GM11168 (cell line): ENCODE results near the gene USP51.
"Not testable (repeated sequence)": the region's sequence is repeated elsewhere in the genome, so short reads cannot be mapped to it uniquely, and the experiment has no call there.

Source experiments
- in situ Hi-C: fragments of 300-500 bp; cut with MboI; formaldehyde crosslinking; loops from one replicate; pipeline ENCODE4 v1.12.0; 2022; ENCODE audit warnings: low sequenced_read_pairs; ENCODE audit not compliant: unreplicated experiment

Gene USP51

GRCh38 chrX:55479956-55480355 lies 9.7 kb downstream of the USP51 start:
- in situ Hi-C loops, result loop anchor here (25.0 kb wide), 1 partner anchor 232 kb away; the partner anchor contains the start of gene RRAGB

GRCh38 chrX:55465791-55466190 lies 23.9 kb downstream of the USP51 start:
- in situ Hi-C loops, result not testable (repeated sequence)

- in situ Hi-C loops, result not testable (repeated sequence)
Observed at GRCh38 chrX:55465108-55465507, 24.5 kb downstream of the USP51 start.

GRCh38 chrX:55464050-55464449 lies 25.6 kb downstream of the USP51 start:
- in situ Hi-C loops, result not testable (repeated sequence)

- in situ Hi-C loops, result not testable (repeated sequence)
Observed at GRCh38 chrX:55459926-55460325, 29.7 kb downstream of the USP51 start.

- in situ Hi-C loops, result not testable (repeated sequence)
Observed at GRCh38 chrX:55459426-55459825, 30.2 kb downstream of the USP51 start.

GRCh38 chrX:55455708-55456107 lies 33.9 kb downstream of the USP51 start:
- in situ Hi-C loops, result not testable (repeated sequence)

- in situ Hi-C loops, result no loop called here
Observed at GRCh38 chrX:55452833-55453124, 36.9 kb downstream of the USP51 start.

GRCh38 chrX:55451990-55452832 lies 37.4 kb downstream of the USP51 start, which contains the start of gene MAGEH1:
TSS of gene MAGEH1 (plus strand) at chrX:55452127. CDS start at chrX:55452375, 248 bp downstream.
- in situ Hi-C loops, result no loop called here

GRCh38 chrX:55451626-55451989 lies 38.0 kb downstream of the USP51 start:
- in situ Hi-C loops, result no loop called here

GRCh38 chrX:55451141-55451540 lies 38.5 kb downstream of the USP51 start:
- in situ Hi-C loops, result no loop called here

- in situ Hi-C loops, result no loop called here
Observed at GRCh38 chrX:55450259-55450658, 39.4 kb downstream of the USP51 start.

GRCh38 chrX:55443468-55443867 lies 46.2 kb downstream of the USP51 start:
- in situ Hi-C loops, result not testable (repeated sequence)
